GM19099 (cell line): ENCODE results near the gene RASSF8.

Experiments
- POLR2A ChIP-seq: IDR thresholded peaks from 3 replicates; pipeline ENCODE4 v1.6.1; 2011; ENCODE audit warnings: low read depth; ENCODE audit not compliant: insufficient read length; ENCODE audit errors: extremely low read depth

RASSF8 gene

GRCh38 chr12:26090836-26091510 lies 132.5 kb downstream of the RASSF8 start:
- no peak for TF ChIP-seq POLR2A

GRCh38 chr12:26091822-26092221 lies 133.3 kb downstream of the RASSF8 start:
- no peak for TF ChIP-seq POLR2A

- no peak for TF ChIP-seq POLR2A
Measured at GRCh38 chr12:26092346-26093105, 134.0 kb downstream of the RASSF8 start.

- no peak for TF ChIP-seq POLR2A
Measured at GRCh38 chr12:26095186-26095585, 136.7 kb downstream of the RASSF8 start.

- no peak for TF ChIP-seq POLR2A
Measured at GRCh38 chr12:26096036-26096435, 137.6 kb downstream of the RASSF8 start.

GRCh38 chr12:26097046-26097878 lies 138.8 kb downstream of the RASSF8 start:
- TF ChIP-seq POLR2A = no peak

- no peak for TF ChIP-seq POLR2A
Measured at GRCh38 chr12:26100666-26101349, 142.3 kb downstream of the RASSF8 start.

GRCh38 chr12:26101350-26101734 lies 142.9 kb downstream of the RASSF8 start:
- TF ChIP-seq POLR2A = no peak

- no peak for TF ChIP-seq POLR2A
Measured at GRCh38 chr12:26101763-26102162, 143.3 kb downstream of the RASSF8 start.

GRCh38 chr12:26102953-26103352 lies 144.5 kb downstream of the RASSF8 start:
- no peak for TF ChIP-seq POLR2A

- no peak for TF ChIP-seq POLR2A
Measured at GRCh38 chr12:26106347-26106746, 147.9 kb downstream of the RASSF8 start.

- no peak for TF ChIP-seq POLR2A
Measured at GRCh38 chr12:26108915-26109314, 150.4 kb downstream of the RASSF8 start.

- TF ChIP-seq POLR2A = no peak
Measured at GRCh38 chr12:26109343-26109881, 150.9 kb downstream of the RASSF8 start.

GRCh38 chr12:26112232-26112631 lies 153.8 kb downstream of the RASSF8 start:
- TF ChIP-seq POLR2A = no peak

GRCh38 chr12:26112703-26113147 lies 154.2 kb downstream of the RASSF8 start:
- TF ChIP-seq POLR2A = no peak
